GM19324 (cell line): ENCODE data around the gene RP9.
A peak's percentile ranks its signal among the peaks of the same experiment; 100 is the strongest.

ENCODE experiments used
- ATAC-seq: cut with Tn5 transposase; IDR thresholded peaks from one replicate; pipeline ENCODE4 v1.9.1; 2021; ENCODE audit warnings: mild to moderate bottlenecking, moderate library complexity; ENCODE audit not compliant: unreplicated experiment, low FRiP score

RP9 gene

GRCh38 chr7:33109005-33109757, at the start of gene RP9:
Gene RP9 (minus strand): TSS chr7:33109404. CDS start chr7:33109372, 32 bp downstream.
- peak; percentile 94 for ATAC-seq

GRCh38 chr7:33157781-33158180, 48.6 kb upstream of the RP9 start:
- ATAC-seq: no peak

- no peak for ATAC-seq
Observed at GRCh38 chr7:33157311-33157710, 48.1 kb upstream of the RP9 start.

GRCh38 chr7:33156441-33156840, 47.2 kb upstream of the RP9 start:
- no peak for ATAC-seq

- ATAC-seq: no peak
Observed at GRCh38 chr7:33155811-33156210, 46.6 kb upstream of the RP9 start.

GRCh38 chr7:33152087-33152486, 42.9 kb upstream of the RP9 start:
- no peak for ATAC-seq

- ATAC-seq: no peak
Observed at GRCh38 chr7:33145156-33145555, 36.0 kb upstream of the RP9 start.

- ATAC-seq: no peak
Observed at GRCh38 chr7:33143996-33144718, 35.0 kb upstream of the RP9 start.

GRCh38 chr7:33142585-33142984, 33.4 kb upstream of the RP9 start:
- ATAC-seq: no peak

GRCh38 chr7:33137103-33137502, 27.9 kb upstream of the RP9 start:
- ATAC-seq: no peak

- ATAC-seq: no peak
Observed at GRCh38 chr7:33130184-33130583, 21.0 kb upstream of the RP9 start.

GRCh38 chr7:33129806-33130153, 20.6 kb upstream of the RP9 start:
- peak; percentile 3 for ATAC-seq

GRCh38 chr7:33128990-33129805, 20.0 kb upstream of the RP9 start, which contains the start of gene BBS9:
Gene BBS9 (plus strand): TSS chr7:33129564. CDS start chr7:33146253, 16,689 bp downstream.
- ATAC-seq: peak; percentile 100

GRCh38 chr7:33128631-33128989, 19.4 kb upstream of the RP9 start:
- ATAC-seq: no peak

- no peak for ATAC-seq
Observed at GRCh38 chr7:33127085-33127484, 17.9 kb upstream of the RP9 start.

- no peak for ATAC-seq
Observed at GRCh38 chr7:33118383-33118782, 9.2 kb upstream of the RP9 start.

GRCh38 chr7:33114976-33115375, 5.8 kb upstream of the RP9 start:
- ATAC-seq: no peak

GRCh38 chr7:33111614-33112013, 2.4 kb upstream of the RP9 start:
- ATAC-seq: no peak

- ATAC-seq: no peak
Observed at GRCh38 chr7:33109758-33110238, 594 bp upstream of the RP9 start.

- ATAC-seq: no peak
Observed at GRCh38 chr7:33108554-33109004, 625 bp downstream of the RP9 start.
